ENCODE data around the gene DENND1A. TPM values are rescaled to one million over a fixed set of nuclear protein-coding genes. Genes with fewer than 3 reads are reported as not detected.

The DENND1A gene
- total RNA-seq, 1 donor from 2014 or later, result 12.7 TPM

- FAIRE-seq, result no peak
- no peak overlapping the region for H3K4me3 Mint-ChIP-seq (ENCODE audit: unreplicated experiment)
- Histone ChIP-seq H2AFZ (ENCODE audit: low read depth, low read length) (no peak overlapping the region), H3K4me3 (ENCODE audit: insufficient read depth, low read depth, low read length) (no peak overlapping the region), H3K36me3 (ENCODE audit: insufficient read depth, low read length) (no peaks in the 10 kb centered on the region), H3K79me2 (ENCODE audit: insufficient read depth, low read length) (peaks cover 2% of the 10 kb centered on the region), H3K4me1 (ENCODE audit: insufficient read depth, low read length) (peaks cover 11% of the 10 kb centered on the region), H4K20me1 (ENCODE audit: insufficient read depth, low read length) (peaks cover 5% of the 10 kb centered on the region), H3K4me2 (ENCODE audit: low read length) (peak overlapping the region; percentile 17), H3K27me3 (ENCODE audit: insufficient read depth, low read length) (peaks cover 5% of the 10 kb centered on the region), H3K9me3 (ENCODE audit: insufficient read depth, low read depth, low read length) (no peaks in the 10 kb centered on the region), H3K9ac (ENCODE audit: low read length) (no peak overlapping the region), H3K27ac (ENCODE audit: low read depth, low read length) (no peak overlapping the region)
- H3K36me3 Mint-ChIP-seq (ENCODE audit: low read depth, unreplicated experiment), result no peaks in the 10 kb centered on the region
- DNase-seq (ENCODE audit: low read depth), result peak; percentile 80
- TF ChIP-seq EZH2 (IDR thresholded peaks at IDR 0.05; ENCODE audit: insufficient read depth, low read length) (no peak), CTCF (IDR thresholded peaks at IDR 0.05; ENCODE audit: insufficient read depth, low read depth, low read length) (no peak)
- H3K27me3 Mint-ChIP-seq (ENCODE audit: low read depth, unreplicated experiment), result peaks cover 6% of the 10 kb centered on the region
- no peak overlapping the region for H3K27ac Mint-ChIP-seq (ENCODE audit: unreplicated experiment)
- H3K9me3 Mint-ChIP-seq (ENCODE audit: unreplicated experiment), result peaks cover 3% of the 10 kb centered on the region
- peaks cover 24% of the 10 kb centered on the region for H3K4me1 Mint-ChIP-seq (ENCODE audit: low read depth, unreplicated experiment)
Observed at GRCh38 chr9:123933440-123934212, 3.7 kb upstream of the DENND1A start.

- Histone ChIP-seq H4K20me1 (ENCODE audit: insufficient read depth, low read length) (peaks cover 34% of the 10 kb centered on the region), H3K4me2 (ENCODE audit: low read length) (peak overlapping the region; percentile 92), H3K27ac (ENCODE audit: low read depth, low read length) (no peak overlapping the region), H3K36me3 (ENCODE audit: insufficient read depth, low read length) (no peaks in the 10 kb centered on the region), H3K27me3 (ENCODE audit: insufficient read depth, low read length) (no peaks in the 10 kb centered on the region), H3K4me3 (ENCODE audit: insufficient read depth, low read depth, low read length) (peak overlapping the region; percentile 75), H3K9me3 (ENCODE audit: insufficient read depth, low read depth, low read length) (no peaks in the 10 kb centered on the region), H3K79me2 (ENCODE audit: insufficient read depth, low read length) (peaks cover 28% of the 10 kb centered on the region), H2AFZ (ENCODE audit: low read depth, low read length) (peak overlapping the region; percentile 62), H3K9ac (ENCODE audit: low read length) (peak overlapping the region; percentile 74), H3K4me1 (ENCODE audit: insufficient read depth, low read length) (peaks cover 17% of the 10 kb centered on the region)
- H3K36me3 Mint-ChIP-seq (ENCODE audit: low read depth, unreplicated experiment), result no peaks in the 10 kb centered on the region
- H3K27ac Mint-ChIP-seq (ENCODE audit: unreplicated experiment), result peak overlapping the region; percentile 15
- H3K27me3 Mint-ChIP-seq (ENCODE audit: low read depth, unreplicated experiment), result no peaks in the 10 kb centered on the region
- H3K9me3 Mint-ChIP-seq (ENCODE audit: unreplicated experiment), result no peaks in the 10 kb centered on the region
- H3K4me1 Mint-ChIP-seq (ENCODE audit: low read depth, unreplicated experiment), result peaks cover 49% of the 10 kb centered on the region
- DNase-seq (ENCODE audit: low read depth) (no peak), FAIRE-seq (no peak)
- TF ChIP-seq EZH2 (IDR thresholded peaks at IDR 0.05; ENCODE audit: insufficient read depth, low read length) (no peak), CTCF (IDR thresholded peaks at IDR 0.05; ENCODE audit: insufficient read depth, low read depth, low read length) (no peak)
- peak overlapping the region; percentile 90 for H3K4me3 Mint-ChIP-seq (ENCODE audit: unreplicated experiment)
Observed at GRCh38 chr9:123929177-123929869, 603 bp downstream of the DENND1A start.

Data from astrocyte (in vitro differentiated cells and primary cell).